ENCODE data around the gene LRP8.
"Not testable (repeated sequence)": the region's sequence is repeated elsewhere in the genome, so short reads cannot be mapped to it uniquely, and the experiment has no call there.

LRP8 gene

DNA sequence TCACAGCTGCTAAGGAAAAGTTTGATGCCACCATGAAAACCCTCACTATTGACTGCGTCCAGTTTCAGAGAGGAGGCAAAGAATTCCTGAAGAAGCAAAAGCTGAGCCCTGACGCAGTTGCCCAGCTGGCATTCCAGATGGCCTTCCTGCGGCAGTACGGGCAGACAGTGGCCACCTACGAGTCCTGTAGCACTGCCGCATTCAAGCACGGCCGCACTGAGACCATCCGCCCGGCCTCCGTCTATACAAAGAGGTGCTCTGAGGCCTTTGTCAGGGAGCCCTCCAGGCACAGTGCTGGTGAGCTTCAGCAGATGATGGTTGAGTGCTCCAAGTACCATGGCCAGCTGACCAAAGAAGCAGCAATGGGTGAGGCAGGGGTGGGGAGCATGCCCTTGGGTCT lies 116.9 kb downstream of the LRP8 start:
- H3K4me3 ChIP-seq (ENCODE audit: low read depth, low read length) = no peak overlapping the region
- no peak for DNase-seq (ENCODE audit: low read depth)
- in situ Hi-C loops (cut with HindIII; ENCODE audit: low sequenced_read_pairs) = no loop called here
- TF ChIP-seq, protein P1, sequence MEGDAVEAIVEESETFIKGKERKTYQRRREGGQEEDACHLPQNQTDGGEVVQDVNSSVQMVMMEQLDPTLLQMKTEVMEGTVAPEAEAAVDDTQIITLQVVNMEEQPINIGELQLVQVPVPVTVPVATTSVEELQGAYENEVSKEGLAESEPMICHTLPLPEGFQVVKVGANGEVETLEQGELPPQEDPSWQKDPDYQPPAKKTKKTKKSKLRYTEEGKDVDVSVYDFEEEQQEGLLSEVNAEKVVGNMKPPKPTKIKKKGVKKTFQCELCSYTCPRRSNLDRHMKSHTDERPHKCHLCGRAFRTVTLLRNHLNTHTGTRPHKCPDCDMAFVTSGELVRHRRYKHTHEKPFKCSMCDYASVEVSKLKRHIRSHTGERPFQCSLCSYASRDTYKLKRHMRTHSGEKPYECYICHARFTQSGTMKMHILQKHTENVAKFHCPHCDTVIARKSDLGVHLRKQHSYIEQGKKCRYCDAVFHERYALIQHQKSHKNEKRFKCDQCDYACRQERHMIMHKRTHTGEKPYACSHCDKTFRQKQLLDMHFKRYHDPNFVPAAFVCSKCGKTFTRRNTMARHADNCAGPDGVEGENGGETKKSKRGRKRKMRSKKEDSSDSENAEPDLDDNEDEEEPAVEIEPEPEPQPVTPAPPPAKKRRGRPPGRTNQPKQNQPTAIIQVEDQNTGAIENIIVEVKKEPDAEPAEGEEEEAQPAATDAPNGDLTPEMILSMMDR (IDR thresholded peaks at IDR 0.05; ENCODE audit: low read depth, low read length, missing control alignments) = no peak

DNA sequence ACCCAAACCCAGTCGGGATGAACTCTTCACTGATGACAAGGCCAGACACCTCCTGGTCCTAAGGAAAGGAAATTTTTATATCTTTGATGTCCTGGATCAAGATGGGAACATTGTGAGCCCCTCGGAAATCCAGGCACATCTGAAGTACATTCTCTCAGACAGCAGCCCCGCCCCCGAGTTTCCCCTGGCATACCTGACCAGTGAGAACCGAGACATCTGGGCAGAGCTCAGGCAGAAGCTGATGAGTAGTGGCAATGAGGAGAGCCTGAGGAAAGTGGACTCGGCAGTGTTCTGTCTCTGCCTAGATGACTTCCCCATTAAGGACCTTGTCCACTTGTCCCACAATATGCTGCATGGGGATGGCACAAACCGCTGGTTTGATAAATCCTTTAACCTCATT lies 117.5 kb downstream of the LRP8 start:
- DNase-seq (ENCODE audit: low read depth) = no peak
- TF ChIP-seq, protein P1 (IDR thresholded peaks at IDR 0.05; ENCODE audit: low read depth, low read length, missing control alignments) = no peak
- H3K4me3 ChIP-seq (ENCODE audit: low read depth, low read length) = no peak overlapping the region
- in situ Hi-C loops (cut with HindIII; ENCODE audit: low sequenced_read_pairs) = no loop called here

DNA sequence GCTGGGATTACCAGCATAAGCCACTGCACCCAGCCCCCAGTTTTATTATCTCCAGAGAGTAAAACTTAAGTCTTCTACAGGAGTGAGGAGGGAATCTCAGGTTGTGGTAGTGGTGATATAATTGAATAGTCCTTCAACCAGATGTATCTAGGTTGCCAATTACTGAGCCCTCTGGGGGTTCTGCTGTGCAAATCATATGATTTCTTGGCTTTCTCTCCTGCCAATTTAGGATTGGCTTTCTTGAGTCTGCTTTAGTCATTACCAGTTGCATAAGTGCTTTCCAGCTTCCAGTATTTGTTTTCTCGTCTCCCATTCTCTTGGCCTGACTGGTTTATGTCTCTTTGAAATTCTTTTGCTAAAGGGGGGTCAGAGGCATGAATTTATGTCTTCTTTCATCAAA lies 120.1 kb downstream of the LRP8 start:
- in situ Hi-C loops (cut with HindIII; ENCODE audit: low sequenced_read_pairs) = no loop called here
- H3K4me3 ChIP-seq (ENCODE audit: low read depth, low read length) = no peak overlapping the region
- TF ChIP-seq, protein P1 (IDR thresholded peaks at IDR 0.05; ENCODE audit: low read depth, low read length, missing control alignments) = no peak
- DNase-seq (ENCODE audit: low read depth) = no peak

DNA sequence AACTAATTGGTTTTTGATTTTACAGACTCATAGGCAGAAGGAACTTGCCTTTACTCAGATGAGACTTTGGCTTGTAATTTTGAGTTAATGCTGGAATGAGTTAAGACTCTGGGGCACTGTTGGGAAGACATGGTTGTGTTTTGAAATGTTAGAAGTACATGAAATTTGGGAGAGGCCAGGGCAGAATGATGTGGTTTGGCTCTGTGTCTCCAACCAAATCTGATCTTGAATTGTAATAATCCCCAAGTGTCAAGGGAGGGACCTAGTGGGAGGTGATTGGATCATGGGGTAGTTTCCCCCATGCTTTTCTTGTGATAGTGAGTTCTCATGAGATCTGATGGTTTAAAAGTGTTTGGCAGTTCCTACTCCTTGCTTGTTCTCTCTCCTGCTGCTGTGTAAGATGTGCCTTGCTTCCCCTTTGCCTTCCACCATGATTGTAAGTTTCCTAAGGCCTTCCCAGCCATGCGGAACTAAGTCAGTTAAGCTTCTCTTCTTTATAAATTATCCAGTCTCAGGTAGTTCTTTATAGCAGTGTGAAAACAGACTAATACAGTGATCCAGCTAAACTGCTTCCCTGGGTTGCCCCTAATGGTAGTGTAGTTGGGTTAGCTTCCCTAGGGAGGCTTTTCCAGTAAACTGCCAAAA lies 121.0 kb downstream of the LRP8 start:
- no peak overlapping the region for H3K4me3 ChIP-seq (ENCODE audit: low read depth, low read length)
- DNase-seq (ENCODE audit: low read depth) = no peak
- in situ Hi-C loops (cut with HindIII; ENCODE audit: low sequenced_read_pairs) = no loop called here
- TF ChIP-seq, protein P1 (IDR thresholded peaks at IDR 0.05; ENCODE audit: low read depth, low read length, missing control alignments) = no peak

DNA sequence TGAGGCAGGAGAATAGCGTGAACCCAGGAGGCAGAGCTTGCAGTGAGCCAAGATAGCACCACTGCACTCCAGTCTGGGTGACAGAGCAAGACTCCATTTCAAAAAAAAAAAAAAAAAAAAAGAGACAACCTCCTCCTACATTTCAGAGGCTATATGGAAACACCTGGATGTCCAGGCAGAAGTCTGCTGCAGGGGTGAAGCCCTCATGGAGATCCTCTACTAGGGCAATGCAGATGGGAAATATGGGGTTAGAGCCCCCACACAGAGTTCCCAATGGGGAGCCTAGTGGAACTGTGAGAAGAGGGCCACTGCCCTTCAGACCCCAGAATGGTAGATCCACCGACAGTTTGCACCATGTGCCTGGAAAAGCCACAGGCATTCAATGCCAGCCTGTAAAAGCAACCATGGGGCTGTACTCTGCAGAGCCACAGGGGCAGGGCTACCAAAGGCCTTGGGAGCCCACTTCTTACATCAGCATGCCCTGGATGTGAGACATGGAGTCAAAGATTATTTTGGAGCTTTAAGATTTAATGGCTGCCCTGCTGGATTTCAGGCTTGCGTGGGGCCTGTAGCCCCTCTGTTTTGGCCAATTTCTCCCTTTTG lies 121.7 kb downstream of the LRP8 start:
- DNase-seq (ENCODE audit: low read depth); in situ Hi-C loops (cut with HindIII; ENCODE audit: low sequenced_read_pairs); H3K4me3 ChIP-seq (ENCODE audit: low read depth, low read length): not testable (repeated sequence)

DNA sequence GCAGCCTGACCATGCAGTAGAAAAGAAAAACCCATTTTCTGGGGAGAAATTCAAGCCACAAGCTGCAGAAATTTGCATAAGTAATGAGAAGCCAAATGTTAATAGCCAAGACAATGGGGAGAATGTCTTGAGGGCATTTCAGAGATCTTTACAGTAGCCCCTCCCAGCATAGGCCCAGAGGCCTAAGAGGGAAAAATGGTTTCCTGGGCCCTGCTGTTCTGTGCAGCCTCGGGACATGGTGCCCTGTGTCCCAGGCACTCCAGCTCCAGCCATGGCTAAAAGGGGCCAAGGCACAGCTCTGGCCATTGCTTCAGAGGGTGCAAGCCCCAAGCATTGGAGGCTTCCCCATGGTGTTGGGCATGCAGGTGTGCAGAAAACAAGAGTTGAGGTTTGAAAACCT lies 122.4 kb downstream of the LRP8 start:
- DNase-seq (ENCODE audit: low read depth); in situ Hi-C loops (cut with HindIII; ENCODE audit: low sequenced_read_pairs); H3K4me3 ChIP-seq (ENCODE audit: low read depth, low read length): not testable (repeated sequence)

DNA sequence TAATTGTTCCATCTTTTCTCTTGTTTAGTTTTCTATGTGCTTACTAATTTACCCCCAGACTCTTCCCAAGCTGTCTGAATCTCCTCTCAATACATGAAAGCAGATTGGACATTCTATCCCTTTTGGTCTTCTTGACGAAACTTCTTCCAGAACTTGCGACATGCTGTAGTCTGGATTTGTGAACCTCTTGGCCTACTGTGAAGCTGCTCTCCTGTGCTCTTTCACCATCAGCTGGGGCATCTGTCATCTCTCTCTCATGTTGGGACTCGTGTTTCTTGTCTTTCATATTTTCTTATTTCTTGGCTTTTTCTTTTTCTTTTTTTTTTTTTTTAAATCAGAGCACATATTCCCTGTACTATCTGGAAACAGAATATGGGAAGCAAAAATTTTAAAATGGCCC lies 124.4 kb downstream of the LRP8 start:
- DNase-seq (ENCODE audit: low read depth) = no peak
- TF ChIP-seq, protein P1 (IDR thresholded peaks at IDR 0.05; ENCODE audit: low read depth, low read length, missing control alignments) = no peak
- in situ Hi-C loops (cut with HindIII; ENCODE audit: low sequenced_read_pairs) = no loop called here

More for the DNA sequence above, 124.4 kb downstream of the LRP8 start:
- H3K4me3 ChIP-seq (ENCODE audit: low read depth, low read length) = no peak overlapping the region

Data from astrocyte of the cerebellum (primary cell).